GM12878 (cell line): Measurements from ENCODE around the gene ELOVL4. TPM values are rescaled to one million over a fixed set of nuclear protein-coding genes. Genes with fewer than 3 reads are reported as not detected.

ENCODE experiments used
- ATAC-seq: fragments of 200-7000 bp; cut with Tn5 transposase; 3 replicates; pipeline ENCODE4 v1.9.1; 2020; ENCODE audit warnings: mild to moderate bottlenecking, moderate library complexity
- BruUV-seq: library from RNA; stranded (reverse); fragments of 400-500 nt; replicated peaks from 2 replicates; lab custom pipeline; 2021; lab: Mats Ljungman, UMichigan
- CTCF ChIA-PET: fragments of 300-600 bp; sonication (Branson Sonifier 250); formaldehyde crosslinking; extraction: SDS; loops from one replicate; lab custom pipeline; 2021; ENCODE audit warnings: inconsistent platforms; lab: Yijun Ruan, JAX
- POLR2A ChIA-PET: fragments of 350-600 bp; formaldehyde crosslinking; extraction: SDS; loops from one replicate; lab custom pipeline; 2021; ENCODE audit warnings: inconsistent platforms; lab: Charles Lee
- RAD21 ChIA-PET: fragments of 300-600 bp; sonication (Branson Sonifier 250); formaldehyde crosslinking; loops from one replicate; lab custom pipeline; 2023; ENCODE audit warnings: antibody characterized with exemption; ENCODE audit not compliant: unreplicated experiment; lab: Charles Lee
- SMC1A ChIA-PET: fragments of 300-600 bp; sonication (Branson Sonifier 250); formaldehyde crosslinking; loops from one replicate; lab custom pipeline; 2023; ENCODE audit not compliant: unreplicated experiment, uncharacterized antibody; lab: Charles Lee
- DNase-seq: peaks from one replicate; pipeline ENCODE4 v3.0.0-alpha.2; 2011; ENCODE audit warnings: low read depth, low spot score
- FAIRE-seq: peaks from 3 replicates; lab custom pipeline; 2011; peaks lifted over from hg19 to GRCh38; lab: Jason Lieb, UNC
- H2AFZ ChIP-seq: 2 replicates; pipeline ENCODE4 v1.6.0; 2011; ENCODE audit warnings: low read depth, low read length, control low read depth; ENCODE audit not compliant: control insufficient read depth
- H3K27ac ChIP-seq: 2 replicates; pipeline ENCODE4 v1.5.1; 2011; ENCODE audit warnings: control low read depth; ENCODE audit not compliant: control insufficient read depth, insufficient read depth
- H3K27me3 ChIP-seq, 2 experiments: replicated peaks in 1 of 2; 2 replicates each; pipeline versions ENCODE4 v1.6.0 to v1.6.1; 2011; ENCODE audit warnings: low read length in 1 of 2; ENCODE audit not compliant: control insufficient read depth in 2 of 2, insufficient read depth in 2 of 2
- H3K36me3 ChIP-seq, 2 experiments: 2 replicates each; pipeline ENCODE4 v1.5.1; 2011; ENCODE audit warnings: low read length in 1 of 2; ENCODE audit not compliant: control insufficient read depth in 2 of 2, insufficient read depth in 2 of 2
- H3K4me1 ChIP-seq: 2 replicates; pipeline ENCODE4 v1.6.1; 2011; ENCODE audit warnings: mild to moderate bottlenecking, low read length, moderate library complexity, mixed read lengths; ENCODE audit not compliant: control insufficient read depth, insufficient read depth
- H3K4me2 ChIP-seq: 2 replicates; pipeline ENCODE4 v1.6.0; 2011; ENCODE audit warnings: control low read depth; ENCODE audit not compliant: control insufficient read depth, insufficient read depth
- H3K4me3 ChIP-seq: fragments of 200-600 bp; sonication (generic); 2 replicates; pipeline ENCODE4 v1.5.1; 2016
- H3K79me2 ChIP-seq: 2 replicates; pipeline ENCODE4 v1.6.0; 2011; ENCODE audit warnings: low read length; ENCODE audit not compliant: control insufficient read depth, insufficient read depth
- H3K9ac ChIP-seq: 2 replicates; pipeline ENCODE4 v1.8.0; 2011; ENCODE audit warnings: low read length, control low read depth, mixed read lengths; ENCODE audit not compliant: control insufficient read depth, insufficient read depth
- H3K9me3 ChIP-seq: replicated peaks from 3 replicates; pipeline ENCODE4 v1.5.1; 2011; ENCODE audit warnings: mild to moderate bottlenecking, low read length; ENCODE audit not compliant: control insufficient read depth, insufficient read depth
- H4K20me1 ChIP-seq: 2 replicates; pipeline ENCODE4 v1.6.0; 2011; ENCODE audit not compliant: control insufficient read depth, insufficient read depth
- CBX5 ChIP-seq: sonication (generic); IDR thresholded peaks from 2 replicates; pipeline ENCODE4 v1.6.1; 2016; ENCODE audit warnings: low read depth, moderate library complexity, mild to moderate bottlenecking, inconsistent platforms
- GABPA ChIP-seq: IDR thresholded peaks from 2 replicates; pipeline ENCODE4 v1.6.1; 2014; ENCODE audit warnings: antibody characterized with exemption, low read depth, mild to moderate bottlenecking, inconsistent platforms
- RAD21 ChIP-seq: IDR thresholded peaks from 2 replicates; pipeline ENCODE4 v1.6.1; 2011; ENCODE audit warnings: mild to moderate bottlenecking, low read depth, low read length, moderate library complexity; ENCODE audit not compliant: insufficient read depth
- TAF1 ChIP-seq: IDR thresholded peaks from 2 replicates; pipeline ENCODE4 v1.6.1; 2011; ENCODE audit warnings: mild to moderate bottlenecking, low read depth, low read length, borderline replicate concordance
- ZBED1 ChIP-seq: IDR thresholded peaks from 2 replicates; pipeline ENCODE4 v1.6.1; 2016; ENCODE audit warnings: borderline replicate concordance
- WGBS: methylation state at CpG from one replicate; pipeline ENCODE4 v1.1.6; 2016; ENCODE audit warnings: low lambda C conversion rate; ENCODE audit not compliant: insufficient replicate concordance, insufficient coverage; ENCODE audit errors: missing lambda C conversion rate; 5-methylcytosine and 5-hydroxymethylcytosine counted together
- in situ Hi-C: fragments of 300-500 bp; cut with MboI; formaldehyde crosslinking; loops from 9 replicates; pipeline ENCODE4 v1.14.3; 2018; ENCODE audit warnings: mixed read lengths
- intact Hi-C: fragments of 100-400 bp; cut with micrococcal nuclease; formaldehyde crosslinking; loops from one replicate; pipeline ENCODE4 v1.14.2; 2022; ENCODE audit not compliant: unreplicated experiment
- polyA plus RNA-seq, 11 experiments: library from polyadenylated mRNA; depleted of rRNA in 4 of 11; unstranded in 6 of 11; stranded (reverse) in 5 of 11; fragments of >200 nt; fragmentation: Nextera tagmentation in 4 of 11; fragmentation: Illumina TruSeq in 1 of 11; extraction: Ambion mirVana in 4 of 11; extraction: Trizol in 1 of 11; gene quantifications; 1 replicate in 1 of 11; 2 replicates in 10 of 11; pipeline versions ENCODE4 v1.2.1 to v1.2.3, GENCODE V29; 2011 to 2016; ENCODE audit warnings: inconsistent platforms in 2 of 11, missing spikeins in 2 of 11, low read depth in 1 of 11
- total RNA-seq, 4 experiments: library from RNA; depleted of rRNA in 3 of 4; stranded (reverse); fragments of >200 nt in 3 of 4; fragmentation: Illumina TruSeq in 1 of 4; extraction: Trizol in 1 of 4; gene quantifications; 2 replicates each; pipeline versions ENCODE4 v1.2.1 to v1.2.3, GENCODE V29; 2013 to 2021

ELOVL4 gene
- total and polyA plus RNA-seq, 10 of the 15 experiments (the other 5 are each of a cell fraction or from before 2014, with no cell fraction given), result 0.03 to 0.15 (median 0.08) TPM; not detected in 7

DNA sequence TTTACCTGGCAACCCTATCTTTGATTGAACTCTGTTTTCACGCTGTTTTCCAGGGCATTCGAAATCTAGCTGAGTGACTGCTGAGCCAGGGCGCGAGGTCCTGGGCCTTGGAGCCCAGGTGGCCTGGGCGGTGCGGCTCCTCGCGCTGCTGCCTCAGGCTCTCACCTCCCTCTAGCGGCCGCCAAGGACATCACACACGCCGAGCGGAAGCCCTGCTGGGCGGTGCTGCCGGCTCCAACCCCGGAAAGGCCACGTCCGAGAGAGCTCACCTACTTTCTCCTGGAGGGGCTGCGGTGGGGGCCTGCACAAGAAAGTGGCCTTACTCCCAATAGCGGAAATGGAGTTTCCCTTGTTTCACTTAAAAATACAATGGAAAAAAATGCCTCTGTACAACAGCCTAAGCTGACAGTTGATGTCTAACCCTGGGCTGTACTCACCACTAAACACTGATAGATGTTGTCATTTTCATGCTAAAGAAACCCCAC lies 77.7 kb downstream of the ELOVL4 start (continued):
- TF ChIP-seq RAD21, result peak; percentile 46
- no peak for TF ChIP-seq TAF1

DNA sequence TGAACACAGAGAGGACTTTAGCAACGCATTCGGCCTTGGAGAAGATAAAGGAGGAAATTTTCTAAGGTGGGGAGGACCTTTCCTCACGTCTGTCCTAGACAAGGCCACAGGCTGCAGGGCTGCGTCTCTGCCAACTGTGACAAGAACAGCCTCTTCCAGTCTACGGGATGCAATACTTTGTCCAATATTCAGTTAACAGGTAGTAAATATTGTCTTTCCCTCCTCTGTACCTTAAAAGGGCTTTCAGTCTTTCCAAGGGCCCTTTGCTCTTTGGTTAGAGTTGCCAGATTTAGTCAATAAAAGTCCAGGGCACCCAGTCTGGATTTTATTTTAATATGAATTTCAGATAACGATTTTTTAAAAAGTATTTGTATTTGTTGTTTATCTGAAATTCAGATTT lies 78.2 kb downstream of the ELOVL4 start:
- FAIRE-seq, result no peak
- POLR2A ChIA-PET, result interaction anchor here (0.9 kb wide), 1 partner anchor 237 kb away, joined by 3 read pairs; no protein-coding TSS in a partner anchor
- H3K4me3 ChIP-seq, result no peak overlapping the region
- H3K9ac ChIP-seq, result no peak overlapping the region
- in situ Hi-C loops, result no loop called here
- H3K9me3 ChIP-seq, result no peaks in the 10 kb centered on the region
- no peak for DNase-seq
- no peaks in the 10 kb centered on the region for H3K79me2 ChIP-seq
- 0 out of 2 replicates have a peak overlapping the region, but pooled peaks have one; percentile 97 for H2AFZ ChIP-seq
- no peak overlapping the region for H3K27ac ChIP-seq
- no peak for ATAC-seq
- H3K27me3 ChIP-seq, result no peaks in the 10 kb centered on the region
- CTCF ChIA-PET, result interaction anchor here (0.6 to 3.0 kb wide), 26 partner anchors 9 to 277 kb away, joined by 3 to 15 read pairs (median 3); no protein-coding TSS in a partner anchor
- SMC1A ChIA-PET, result interaction anchor here (1.1 to 1.5 kb wide), 4 partner anchors 88 to 332 kb away, joined by 3 to 7 read pairs (median 3); partner anchors contain the start of gene LCA5
- 69% methylated on average over 6 of the region's 6 CpGs for WGBS
- H3K4me2 ChIP-seq, result no peak overlapping the region
- no peaks in the 10 kb centered on the region for H3K4me1 ChIP-seq
- no peaks in the 10 kb centered on the region for H4K20me1 ChIP-seq
- H3K36me3 ChIP-seq, result no peaks in the 10 kb centered on the region
- RAD21 ChIA-PET, result interaction anchor here (0.8 to 1.1 kb wide), 5 partner anchors 80 to 294 kb away, joined by 3 to 5 read pairs (median 3); no protein-coding TSS in a partner anchor
- no peak for TF ChIP-seq ZBED1
- TF ChIP-seq CBX5, result no peak
- TF ChIP-seq GABPA, result no peak
- TF ChIP-seq, all 136 proteins: peak for 0
- BruUV-seq, result no TSS peak
- intact Hi-C loops, result loop anchor here (2.0 kb wide), 1 partner anchor 90 kb away; no protein-coding TSS in a partner anchor
